Measurements from ENCODE around the gene GTF2F1.
"Not testable (repeated sequence)": the region's sequence is repeated elsewhere in the genome, so short reads cannot be mapped to it uniquely, and the experiment has no call there.

Gene GTF2F1

DNA sequence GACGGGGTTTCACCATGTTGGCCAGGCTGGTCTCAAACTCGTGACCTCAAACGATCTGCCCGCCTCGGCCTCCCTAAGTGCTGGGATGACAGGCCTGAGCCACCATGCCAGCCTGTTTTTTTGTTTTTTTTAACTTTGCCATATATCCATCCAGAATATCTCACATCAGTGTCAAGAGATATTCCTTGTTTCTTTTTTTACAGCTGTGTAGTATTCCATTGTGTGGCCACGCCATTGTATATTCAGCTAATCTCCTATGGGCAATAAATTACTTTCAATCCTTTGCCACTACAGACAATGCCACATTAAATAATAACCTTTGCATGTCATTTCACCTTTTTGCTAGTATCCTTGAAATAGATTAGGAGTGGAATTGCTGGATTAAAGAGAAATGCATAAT, 16.4 kb upstream of the GTF2F1 start:
- Histone ChIP-seq H2BK5ac (ENCODE audit: low read length) (no peak overlapping the region), H2BK120ac (ENCODE audit: low read depth, low read length) (no peak overlapping the region), H3K4me3 (ENCODE audit: low read length) (no peak overlapping the region), H4K5ac (ENCODE audit: low read length) (no peak overlapping the region), H3K4ac (ENCODE audit: low read depth, low read length) (no peak overlapping the region), H3K4me2 (ENCODE audit: low read length) (no peak overlapping the region), H3K79me2 (ENCODE audit: control insufficient read depth, insufficient read depth, low read length) (no peaks in the 10 kb centered on the region), H2BK15ac (replicated peaks; ENCODE audit: low read depth) (no peak overlapping the region), H3K27me3 (ENCODE audit: insufficient read depth, low read length, poor library complexity) (no peaks in the 10 kb centered on the region), H3K36me3 (ENCODE audit: control insufficient read depth, insufficient read depth, low read length) (peaks cover 1% of the 10 kb centered on the region), H2AK5ac (ENCODE audit: low read length) (no peak overlapping the region), H3K9ac (ENCODE audit: low read length) (no peak overlapping the region), H3K4me1 (ENCODE audit: control insufficient read depth, low read depth, low read length) (no peaks in the 10 kb centered on the region), H3K27ac (ENCODE audit: low read depth, low read length) (no peak overlapping the region), H4K8ac (ENCODE audit: low read depth, low read length) (no peak overlapping the region), H3K23ac (ENCODE audit: low read length) (no peak overlapping the region), H3K56ac (ENCODE audit: low read length) (no peak overlapping the region), H3K79me1 (ENCODE audit: low read length) (no peaks in the 10 kb centered on the region), H3K18ac (ENCODE audit: low read length) (no peak overlapping the region)
- no peak for DNase-seq
- no CpG with 5 or more reads among the region's 6 CpGs for WGBS (ENCODE audit: extremely low coverage, insufficient coverage, low lambda C conversion rate)

DNA sequence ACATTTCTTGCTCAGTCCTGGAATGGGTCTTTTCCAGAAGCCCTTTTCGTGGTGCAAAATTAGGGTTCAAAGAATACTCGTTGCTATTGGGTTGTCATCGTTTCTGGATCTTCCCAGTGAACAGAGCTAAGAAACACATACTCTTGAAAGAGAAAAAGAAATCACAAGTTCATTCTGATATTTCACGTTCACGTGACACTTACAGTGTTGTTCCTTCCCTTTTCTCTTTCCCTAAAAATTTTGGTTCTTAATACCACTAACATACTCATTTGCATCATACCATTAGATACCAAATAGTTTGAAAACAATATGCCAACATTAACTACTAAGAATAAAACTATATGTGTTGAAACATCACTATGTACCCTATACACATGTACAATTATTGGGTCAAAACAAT, 13.4 kb upstream of the GTF2F1 start:
- H2AK5ac ChIP-seq (ENCODE audit: low read length), result no peak overlapping the region
- H4K5ac ChIP-seq (ENCODE audit: low read length), result no peak overlapping the region
- WGBS (ENCODE audit: extremely low coverage, insufficient coverage, low lambda C conversion rate), result no CpG with 5 or more reads among the region's 5 CpGs
- no peaks in the 10 kb centered on the region for H3K4me1 ChIP-seq (ENCODE audit: control insufficient read depth, low read depth, low read length)
- H2BK120ac ChIP-seq (ENCODE audit: low read depth, low read length), result no peak overlapping the region
- H3K9ac ChIP-seq (ENCODE audit: low read length), result no peak overlapping the region
- no peaks in the 10 kb centered on the region for H3K27me3 ChIP-seq (ENCODE audit: insufficient read depth, low read length, poor library complexity)
- no peak overlapping the region for H3K4ac ChIP-seq (ENCODE audit: low read depth, low read length)
- H4K8ac ChIP-seq (ENCODE audit: low read depth, low read length), result no peak overlapping the region
- no peak overlapping the region for H3K18ac ChIP-seq (ENCODE audit: low read length)
- no peak overlapping the region for H3K56ac ChIP-seq (ENCODE audit: low read length)
- H3K79me1 ChIP-seq (ENCODE audit: low read length), result no peaks in the 10 kb centered on the region
- no peaks in the 10 kb centered on the region for H3K36me3 ChIP-seq (ENCODE audit: control insufficient read depth, insufficient read depth, low read length)
- no peak overlapping the region for H3K23ac ChIP-seq (ENCODE audit: low read length)
- H2BK5ac ChIP-seq (ENCODE audit: low read length), result no peak overlapping the region
- no peak overlapping the region for H3K4me3 ChIP-seq (ENCODE audit: low read length)
- no peaks in the 10 kb centered on the region for H3K79me2 ChIP-seq (ENCODE audit: control insufficient read depth, insufficient read depth, low read length)
- no peak overlapping the region for H3K27ac ChIP-seq (ENCODE audit: low read depth, low read length)
- H3K4me2 ChIP-seq (ENCODE audit: low read length), result no peak overlapping the region
- no peak for DNase-seq
- no peak overlapping the region for H2BK15ac ChIP-seq (replicated peaks; ENCODE audit: low read depth)

DNA sequence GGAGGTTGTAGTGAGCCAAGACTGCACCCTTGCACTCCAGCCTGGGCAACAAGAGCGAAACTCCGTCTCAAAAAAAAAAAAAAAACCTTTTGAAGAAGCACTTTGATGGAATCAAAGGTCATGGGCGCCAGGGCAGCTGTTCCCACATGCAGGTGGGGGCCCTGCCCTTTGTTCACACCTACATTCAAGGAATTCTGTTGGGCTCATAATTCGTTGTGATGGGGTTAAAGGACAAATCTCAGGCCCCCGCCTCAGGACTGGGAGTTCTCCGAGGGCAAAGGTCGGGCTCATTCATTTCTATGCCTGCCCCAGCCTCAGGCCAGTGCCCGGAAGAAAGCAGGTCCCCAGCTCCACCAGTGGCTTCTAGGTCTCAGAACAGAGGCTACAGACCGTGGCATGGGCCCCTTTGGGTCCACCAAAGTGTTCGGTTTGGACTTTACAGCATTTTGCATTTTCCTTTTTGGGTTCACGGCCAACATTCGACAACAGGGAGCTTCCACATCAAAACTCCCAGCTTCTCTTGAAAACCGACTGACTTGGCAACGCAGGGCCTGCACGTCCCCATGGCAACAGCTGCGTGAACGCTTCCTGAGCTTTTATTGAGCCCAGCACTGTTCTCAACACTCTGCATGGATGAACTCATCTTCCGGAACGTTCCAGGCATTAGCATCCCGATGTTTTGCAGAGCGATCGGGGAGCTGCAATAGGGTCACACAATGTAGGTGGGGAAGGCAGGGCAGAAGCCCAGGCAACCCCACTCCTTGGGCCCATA, 10.1 kb upstream of the GTF2F1 start:
- Histone ChIP-seq H4K8ac (ENCODE audit: low read depth, low read length) (no peak overlapping the region), H3K23ac (ENCODE audit: low read length) (no peak overlapping the region), H3K36me3 (ENCODE audit: control insufficient read depth, insufficient read depth, low read length) (no peaks in the 10 kb centered on the region), H3K79me1 (ENCODE audit: low read length) (no peaks in the 10 kb centered on the region), H3K4ac (ENCODE audit: low read depth, low read length) (no peak overlapping the region), H3K4me1 (ENCODE audit: control insufficient read depth, low read depth, low read length) (no peaks in the 10 kb centered on the region), H3K79me2 (ENCODE audit: control insufficient read depth, insufficient read depth, low read length) (no peaks in the 10 kb centered on the region), H3K18ac (ENCODE audit: low read length) (no peak overlapping the region), H3K9ac (ENCODE audit: low read length) (no peak overlapping the region), H3K27ac (ENCODE audit: low read depth, low read length) (no peak overlapping the region), H2BK5ac (ENCODE audit: low read length) (no peak overlapping the region), H2BK120ac (ENCODE audit: low read depth, low read length) (no peak overlapping the region), H2BK15ac (replicated peaks; ENCODE audit: low read depth) (no peak overlapping the region), H2AK5ac (ENCODE audit: low read length) (no peak overlapping the region), H3K4me2 (ENCODE audit: low read length) (no peak overlapping the region), H4K5ac (ENCODE audit: low read length) (no peak overlapping the region), H3K4me3 (ENCODE audit: low read length) (no peak overlapping the region), H3K56ac (ENCODE audit: low read length) (no peak overlapping the region), H3K27me3 (ENCODE audit: insufficient read depth, low read length, poor library complexity) (no peaks in the 10 kb centered on the region)
- WGBS (ENCODE audit: extremely low coverage, insufficient coverage, low lambda C conversion rate), result no CpG with 5 or more reads among the region's 22 CpGs
- no peak for DNase-seq

DNA sequence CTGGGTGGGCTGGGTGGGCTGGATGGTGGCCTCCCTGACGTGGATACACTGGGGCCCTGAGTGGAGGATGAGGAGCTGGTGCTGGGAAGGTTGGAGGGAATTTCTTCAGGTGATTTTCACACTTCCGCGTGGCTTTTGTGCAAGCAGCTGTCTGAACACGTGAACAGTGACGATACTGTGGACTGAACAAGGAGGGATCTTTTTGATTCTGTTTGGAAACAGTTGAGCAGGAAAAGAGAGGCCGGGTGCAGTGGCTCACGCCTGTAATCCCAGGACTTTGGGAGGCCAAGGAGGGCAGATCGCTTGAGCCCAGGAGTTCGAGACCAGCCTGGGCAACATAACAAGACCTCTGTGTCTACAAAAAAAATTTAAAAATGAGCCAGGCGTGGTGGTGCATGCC, 9.1 kb upstream of the GTF2F1 start:
- DNase-seq, result no peak
- H3K4ac ChIP-seq (ENCODE audit: low read depth, low read length), result no peak overlapping the region
- no CpG with 5 or more reads among the region's 10 CpGs for WGBS (ENCODE audit: extremely low coverage, insufficient coverage, low lambda C conversion rate)
- no peak overlapping the region for H3K4me2 ChIP-seq (ENCODE audit: low read length)
- no peaks in the 10 kb centered on the region for H3K36me3 ChIP-seq (ENCODE audit: control insufficient read depth, insufficient read depth, low read length)
- H3K79me1 ChIP-seq (ENCODE audit: low read length), result no peaks in the 10 kb centered on the region
- no peak overlapping the region for H4K5ac ChIP-seq (ENCODE audit: low read length)
- H2BK120ac ChIP-seq (ENCODE audit: low read depth, low read length), result no peak overlapping the region
- H3K56ac ChIP-seq (ENCODE audit: low read length), result no peak overlapping the region
- H2AK5ac ChIP-seq (ENCODE audit: low read length), result no peak overlapping the region
- H3K27ac ChIP-seq (ENCODE audit: low read depth, low read length), result no peak overlapping the region
- H3K23ac ChIP-seq (ENCODE audit: low read length), result no peak overlapping the region
- no peaks in the 10 kb centered on the region for H3K79me2 ChIP-seq (ENCODE audit: control insufficient read depth, insufficient read depth, low read length)
- H3K4me3 ChIP-seq (ENCODE audit: low read length), result no peak overlapping the region
- no peak overlapping the region for H3K18ac ChIP-seq (ENCODE audit: low read length)
- H3K4me1 ChIP-seq (ENCODE audit: control insufficient read depth, low read depth, low read length), result no peaks in the 10 kb centered on the region
- H2BK15ac ChIP-seq (replicated peaks; ENCODE audit: low read depth), result no peak overlapping the region
- H4K8ac ChIP-seq (ENCODE audit: low read depth, low read length), result no peak overlapping the region
- no peak overlapping the region for H2BK5ac ChIP-seq (ENCODE audit: low read length)
- H3K9ac ChIP-seq (ENCODE audit: low read length), result no peak overlapping the region
- H3K27me3 ChIP-seq (ENCODE audit: insufficient read depth, low read length, poor library complexity), result no peaks in the 10 kb centered on the region

DNA sequence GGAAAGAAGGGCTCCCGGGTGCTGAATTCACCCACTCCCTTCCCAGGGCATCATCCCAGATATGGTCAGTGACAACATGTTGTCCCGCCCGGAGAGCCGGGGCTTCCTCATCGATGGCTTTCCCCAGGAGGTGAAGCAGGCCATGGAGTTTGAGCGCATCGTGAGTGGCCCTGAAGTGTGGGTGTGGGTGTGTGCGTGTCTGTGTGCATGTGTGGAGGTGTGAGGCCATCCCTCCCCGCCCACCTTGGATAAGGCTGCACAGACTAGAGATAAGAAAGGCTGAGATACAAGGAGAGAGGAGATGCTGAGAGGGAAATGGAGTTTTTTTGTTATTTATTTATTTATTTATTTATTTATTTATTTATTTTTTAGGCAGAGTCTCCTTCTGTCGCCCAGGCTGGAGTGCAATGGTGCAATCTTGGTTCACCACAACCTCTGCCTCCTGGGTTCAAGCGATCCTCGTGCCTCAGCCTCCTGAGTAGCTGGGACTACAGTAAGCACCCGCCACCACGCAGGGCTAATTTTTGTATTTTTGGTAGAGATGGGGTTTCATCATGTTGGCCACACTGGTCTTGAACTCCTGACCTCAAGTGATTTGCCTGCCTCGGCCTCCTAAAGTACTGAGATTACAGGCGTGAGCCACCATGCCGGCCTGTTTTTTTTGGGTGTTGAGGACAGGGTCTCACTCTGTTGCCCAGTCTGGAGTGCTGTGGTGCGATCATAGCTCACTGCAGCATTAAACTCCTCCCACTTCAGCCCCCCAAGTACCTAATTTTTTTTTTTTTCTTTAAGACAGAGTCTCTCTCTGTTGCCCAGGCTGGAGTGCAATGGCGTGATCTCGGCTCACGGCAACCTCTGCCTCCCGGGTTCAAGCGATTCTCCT, 7.3 kb upstream of the GTF2F1 start:
- H3K4ac ChIP-seq (ENCODE audit: low read depth, low read length); H3K4me2 ChIP-seq (ENCODE audit: low read length); H3K79me2 ChIP-seq (ENCODE audit: control insufficient read depth, insufficient read depth, low read length); H3K4me3 ChIP-seq (ENCODE audit: low read length); H3K79me1 ChIP-seq (ENCODE audit: low read length); H3K4me1 ChIP-seq (ENCODE audit: control insufficient read depth, low read depth, low read length); H3K9ac ChIP-seq (ENCODE audit: low read length); H4K5ac ChIP-seq (ENCODE audit: low read length); H3K18ac ChIP-seq (ENCODE audit: low read length); H3K23ac ChIP-seq (ENCODE audit: low read length); DNase-seq; H4K8ac ChIP-seq (ENCODE audit: low read depth, low read length); H3K56ac ChIP-seq (ENCODE audit: low read length); H3K27me3 ChIP-seq (ENCODE audit: insufficient read depth, low read length, poor library complexity); H3K36me3 ChIP-seq (ENCODE audit: control insufficient read depth, insufficient read depth, low read length); H3K27ac ChIP-seq (ENCODE audit: low read depth, low read length); H2BK5ac ChIP-seq (ENCODE audit: low read length); H2BK120ac ChIP-seq (ENCODE audit: low read depth, low read length); H2AK5ac ChIP-seq (ENCODE audit: low read length); H2BK15ac ChIP-seq (replicated peaks; ENCODE audit: low read depth): not testable (repeated sequence)
- WGBS (ENCODE audit: extremely low coverage, insufficient coverage, low lambda C conversion rate), result no CpG with 5 or more reads among the region's 23 CpGs

Data from mesendoderm (in vitro differentiated cells).